Measurements from ENCODE around the gene EZR. TPM values are rescaled to one million over a fixed set of nuclear protein-coding genes. Genes with fewer than 3 reads are reported as not detected.

The EZR gene
- total and polyA plus RNA-seq, 2 of the 8 experiments (the other 6 are each of a cell fraction or from before 2014, with no cell fraction given), result 122 to 286 TPM

GRCh38 chr6:158785036-158785435, 34.1 kb downstream of the EZR start (continued):
- TF ChIP-seq CHD7 (IDR thresholded peaks at IDR 0.05; ENCODE audit: insufficient replicate concordance, low read length) (no peak), SRF (IDR thresholded peaks at IDR 0.05; ENCODE audit: low read depth, low read length) (no peak), JUND (IDR thresholded peaks at IDR 0.05; ENCODE audit: low read length) (no peak), TCF12 (IDR thresholded peaks at IDR 0.05; ENCODE audit: low read depth, low read length) (no peak), SP2 (IDR thresholded peaks at IDR 0.05; ENCODE audit: low read length) (no peak), JUN (IDR thresholded peaks at IDR 0.05; ENCODE audit: low read depth, low read length) (no peak), POLR2AphosphoS5 (IDR thresholded peaks at IDR 0.05; ENCODE audit: low read depth, low read length) (no peak), BCL11A (IDR thresholded peaks at IDR 0.05; ENCODE audit: low read depth in 2 of 2, low read length in 2 of 2) (no peak), SIRT6 (IDR thresholded peaks at IDR 0.05; ENCODE audit: low read length) (no peak), RAD21 (IDR thresholded peaks at IDR 0.05 in 1 of 2, conservative IDR thresholded peaks at IDR 0.05 in 1 of 2; ENCODE audit: low read depth in 2 of 2, low read length in 2 of 2) (no peak), RFX5 (IDR thresholded peaks at IDR 0.05; ENCODE audit: borderline replicate concordance, low read depth, low read length) (no peak), TEAD4 (IDR thresholded peaks at IDR 0.05; ENCODE audit: low read depth, low read length) (no peak), RNF2 (IDR thresholded peaks at IDR 0.05; ENCODE audit: borderline replicate concordance, low read depth, low read length, missing control alignments, poor library complexity, severe bottlenecking) (no peak)
